D721Med (cell line): ENCODE results near the gene AP1AR.
A peak's percentile ranks its signal among the peaks of the same experiment; 100 is the strongest.

Experiments
- DNase-seq: peaks from one replicate; pipeline ENCODE4 v3.0.0; 2011; ENCODE audit warnings: low spot score; ENCODE audit not compliant: insufficient read length
- FAIRE-seq: peaks from 2 replicates; lab custom pipeline; 2011; peaks lifted over from hg19 to GRCh38; lab: Jason Lieb, UNC
- TF ChIP-seq, protein P1 (sequence below): IDR thresholded peaks from 2 replicates; pipeline ENCODE4 v1.5.1; 2012; ENCODE audit warnings: mild to moderate bottlenecking, control low read depth; ENCODE audit not compliant: insufficient read depth; ENCODE audit errors: missing control alignments

The AP1AR gene

DNA sequence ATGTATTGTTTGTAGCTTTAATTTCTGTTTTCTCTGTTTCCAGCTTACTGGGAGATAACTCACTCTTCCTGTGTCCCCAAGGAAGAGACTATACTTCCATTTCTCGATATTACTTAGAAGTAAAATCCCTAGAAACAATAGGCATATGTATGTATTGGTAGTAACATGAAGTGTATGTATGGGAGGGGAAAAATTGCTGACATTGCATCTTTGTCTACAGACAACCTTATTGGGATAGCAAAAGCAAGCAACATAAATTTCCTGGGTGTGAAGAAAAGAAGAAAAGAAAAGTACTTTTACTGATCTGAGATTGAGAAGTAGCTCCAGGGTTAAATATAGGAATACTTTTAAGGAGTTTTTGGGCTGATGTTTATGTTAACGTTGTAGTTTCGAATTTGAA lies 15.4 kb downstream of the AP1AR start:
- DNase-seq, result no peak
- TF ChIP-seq, protein P1, sequence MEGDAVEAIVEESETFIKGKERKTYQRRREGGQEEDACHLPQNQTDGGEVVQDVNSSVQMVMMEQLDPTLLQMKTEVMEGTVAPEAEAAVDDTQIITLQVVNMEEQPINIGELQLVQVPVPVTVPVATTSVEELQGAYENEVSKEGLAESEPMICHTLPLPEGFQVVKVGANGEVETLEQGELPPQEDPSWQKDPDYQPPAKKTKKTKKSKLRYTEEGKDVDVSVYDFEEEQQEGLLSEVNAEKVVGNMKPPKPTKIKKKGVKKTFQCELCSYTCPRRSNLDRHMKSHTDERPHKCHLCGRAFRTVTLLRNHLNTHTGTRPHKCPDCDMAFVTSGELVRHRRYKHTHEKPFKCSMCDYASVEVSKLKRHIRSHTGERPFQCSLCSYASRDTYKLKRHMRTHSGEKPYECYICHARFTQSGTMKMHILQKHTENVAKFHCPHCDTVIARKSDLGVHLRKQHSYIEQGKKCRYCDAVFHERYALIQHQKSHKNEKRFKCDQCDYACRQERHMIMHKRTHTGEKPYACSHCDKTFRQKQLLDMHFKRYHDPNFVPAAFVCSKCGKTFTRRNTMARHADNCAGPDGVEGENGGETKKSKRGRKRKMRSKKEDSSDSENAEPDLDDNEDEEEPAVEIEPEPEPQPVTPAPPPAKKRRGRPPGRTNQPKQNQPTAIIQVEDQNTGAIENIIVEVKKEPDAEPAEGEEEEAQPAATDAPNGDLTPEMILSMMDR, result no peak
- FAIRE-seq, result peak; percentile 41

DNA sequence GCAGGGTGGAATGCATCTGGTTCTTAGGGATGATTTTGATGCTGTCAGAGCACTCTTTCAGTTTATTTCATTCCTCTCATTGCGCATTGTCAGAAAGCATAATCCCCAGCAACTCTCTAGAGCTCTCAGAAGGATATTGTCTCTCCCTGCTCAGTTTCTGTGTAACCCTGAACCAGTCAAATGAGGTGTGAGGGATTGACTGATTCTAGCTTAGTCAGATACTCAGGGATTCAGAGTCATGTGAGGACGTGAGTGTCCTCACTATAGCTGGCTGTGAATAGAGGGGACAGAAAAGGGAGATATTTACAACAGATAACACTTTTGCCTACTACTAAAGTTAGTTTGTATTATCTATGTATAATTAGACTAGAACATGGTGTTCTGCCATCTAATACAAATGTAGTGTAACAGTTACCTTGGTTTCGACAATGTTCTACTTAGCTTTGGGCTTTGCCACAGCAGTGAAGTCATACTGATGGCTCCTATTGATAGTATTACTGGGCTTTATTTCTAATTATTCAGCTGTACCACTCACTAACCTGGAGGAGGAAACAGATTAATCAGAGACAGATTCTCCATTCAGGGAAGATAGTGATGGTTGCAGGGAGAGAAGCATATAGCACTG lies 19.5 kb downstream of the AP1AR start:
- DNase-seq (no peak), FAIRE-seq (no peak)
- TF ChIP-seq, protein P1, result no peak

DNA sequence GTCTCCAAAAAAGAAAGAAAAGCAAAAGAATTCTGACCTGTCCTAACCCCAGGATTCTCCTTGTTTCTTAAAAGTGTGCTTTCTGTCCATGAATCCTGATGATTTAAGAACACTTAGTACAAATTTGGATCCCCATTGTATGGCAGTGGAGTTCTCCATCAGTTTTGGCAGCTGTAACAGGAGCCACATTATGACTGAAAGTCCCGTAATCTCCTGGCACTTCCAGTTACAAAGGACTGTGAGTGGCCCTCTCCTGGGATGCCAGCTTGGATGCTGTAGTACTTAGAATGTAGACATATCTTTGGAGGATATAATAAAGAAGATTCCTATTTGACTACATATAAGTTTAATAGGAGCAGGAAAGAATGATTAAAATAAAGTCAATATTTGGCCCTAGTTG lies 20.6 kb downstream of the AP1AR start:
- FAIRE-seq, result no peak
- TF ChIP-seq, protein P1, result no peak

DNA sequence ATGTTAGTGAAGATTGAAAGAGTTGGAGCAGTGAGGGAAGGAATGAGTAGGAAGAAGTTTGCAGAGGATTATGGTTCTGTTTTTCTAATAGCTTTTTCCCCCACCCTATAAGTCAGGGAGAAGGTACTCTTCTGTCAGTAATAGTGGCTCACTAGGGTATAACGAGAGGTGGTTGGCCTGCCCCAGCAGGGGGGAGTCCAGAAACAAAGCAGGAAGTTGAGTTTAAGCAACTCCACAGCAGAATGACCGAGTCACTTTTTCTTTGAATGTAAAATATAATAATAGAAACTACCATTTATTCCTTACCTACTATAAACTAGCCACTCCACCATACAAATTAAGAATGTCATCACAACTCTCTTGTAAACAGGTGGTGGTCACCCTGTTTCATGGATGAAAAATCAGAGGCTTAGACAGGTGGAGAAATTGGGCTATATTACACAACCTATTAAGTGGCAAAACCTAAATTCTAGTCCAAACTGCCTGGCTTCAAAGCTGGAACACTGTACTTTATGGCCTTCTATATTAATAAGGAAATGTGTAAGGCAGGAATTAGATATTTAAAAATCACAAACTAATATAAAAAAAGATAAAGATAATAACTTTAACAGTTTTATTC lies 21.9 kb downstream of the AP1AR start:
- DNase-seq (no peak), FAIRE-seq (no peak)
- TF ChIP-seq, protein P1, result no peak

More for the DNA sequence above, 20.6 kb downstream of the AP1AR start:
- DNase-seq, result no peak

DNA sequence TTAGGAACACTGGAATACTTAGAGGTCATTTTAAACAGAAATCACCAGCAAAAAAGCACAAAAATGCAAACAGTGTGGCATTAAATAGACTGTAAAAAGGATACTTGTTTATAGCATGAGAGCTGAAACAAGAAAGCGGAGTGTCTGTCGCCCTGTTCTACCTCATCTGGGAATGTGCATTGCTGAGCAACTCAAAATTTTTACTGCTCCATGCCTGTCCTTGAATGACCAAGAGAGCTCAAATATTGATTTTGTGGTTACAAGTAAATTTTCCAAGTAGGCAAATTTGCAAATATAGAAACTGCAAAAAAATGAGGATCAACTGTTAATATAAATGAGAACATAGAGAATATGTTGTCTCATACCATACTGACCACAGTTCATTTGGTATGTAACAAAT lies 25.5 kb downstream of the AP1AR start:
- TF ChIP-seq, protein P1, result no peak
- DNase-seq, result no peak
- FAIRE-seq, result no peak

DNA sequence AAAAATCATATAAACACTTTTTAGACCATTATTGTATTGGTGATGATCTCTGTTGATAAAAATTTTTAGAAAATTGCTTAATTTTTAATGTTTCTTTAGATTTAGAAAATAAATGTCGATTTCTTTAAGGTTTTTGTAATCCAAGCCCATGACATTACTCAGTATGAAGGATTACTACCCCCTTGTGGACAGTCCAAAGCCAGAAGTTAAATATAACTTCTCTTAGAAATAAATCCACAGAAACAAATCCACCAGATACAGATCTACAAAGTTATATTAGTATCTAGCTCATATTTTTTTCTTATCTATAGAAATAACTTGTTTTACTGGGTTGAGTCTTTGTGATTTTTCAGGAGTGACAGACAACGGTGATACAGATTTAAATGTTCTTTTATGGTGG lies 35.2 kb downstream of the AP1AR start:
- TF ChIP-seq, protein P1, result peak; percentile 40
- FAIRE-seq, result no peak
- no peak for DNase-seq

DNA sequence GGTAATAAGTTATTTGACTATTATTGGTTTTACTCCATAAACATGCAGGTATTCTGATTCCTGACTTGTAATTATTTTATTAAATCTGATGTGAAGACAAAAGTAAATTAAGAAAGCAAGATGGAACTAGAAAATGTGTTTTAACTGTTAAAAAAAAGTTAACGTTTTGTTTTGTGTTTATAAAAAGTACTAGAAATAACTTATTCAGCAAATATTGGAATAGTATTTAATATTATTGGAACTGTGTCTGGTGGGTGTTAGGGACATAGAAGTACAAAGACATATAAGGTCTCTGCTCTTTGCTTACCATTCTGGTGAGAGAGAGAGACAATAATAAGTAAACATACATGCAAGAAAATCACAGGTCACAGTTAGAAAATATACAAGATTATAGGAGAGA lies 38.5 kb downstream of the AP1AR start:
- TF ChIP-seq, protein P1, result no peak
- FAIRE-seq, result no peak
- DNase-seq, result no peak
